Natural killer cell (primary cell): ENCODE measurements around the gene ADAP2. TPM values are rescaled to one million over a fixed set of nuclear protein-coding genes. Genes with fewer than 3 reads are reported as not detected.

Experiments
- ATAC-seq, 3 donors: fragments of 150-1000 bp in 2 of 3; fragments of 200-7000 bp in 1 of 3; cut with Tn5 transposase; 1 replicate in 1 of 3; 2 replicates in 2 of 3; pipeline ENCODE4 v1.10.0; 2021; ENCODE audit warnings: mild to moderate bottlenecking in 2 of 3, moderate library complexity in 2 of 3
- DNase-seq, 2 donors: peaks; one replicate each; pipeline versions ENCODE4 v3.0.0 to v3.0.0-alpha.2; 2013 to 2021; ENCODE audit warnings: mixed read lengths in 1 of 2
- H3K27ac ChIP-seq: one replicate; pipeline ENCODE4 v1.5.1; 2013; ENCODE audit warnings: mild to moderate bottlenecking, low read length
- H3K27me3 ChIP-seq: one replicate; pipeline ENCODE4 v1.6.1; 2013; ENCODE audit warnings: low read length; ENCODE audit not compliant: control insufficient read depth, insufficient read depth
- H3K36me3 ChIP-seq: one replicate; pipeline ENCODE4 v1.6.1; 2013; ENCODE audit warnings: low read length; ENCODE audit not compliant: control insufficient read depth, insufficient read depth
- H3K4me1 ChIP-seq: one replicate; pipeline ENCODE4 v1.6.1; 2013; ENCODE audit warnings: low read length; ENCODE audit not compliant: control insufficient read depth, insufficient read depth
- H3K4me3 ChIP-seq: one replicate; pipeline ENCODE4 v1.5.1; 2013; ENCODE audit warnings: low read length
- H3K9me3 ChIP-seq: one replicate; pipeline ENCODE4 v1.6.1; 2013; ENCODE audit warnings: low read length; ENCODE audit not compliant: control insufficient read depth, insufficient read depth
- H3K27ac Mint-ChIP-seq, 2 donors: one replicate each; pipeline ENCODE4 v1.8.0; 2022; ENCODE audit warnings: mild to moderate bottlenecking in 2 of 2, mixed read lengths in 2 of 2, moderate library complexity in 1 of 2
- H3K27me3 Mint-ChIP-seq, 2 donors: one replicate each; pipeline ENCODE4 v1.8.0; 2022; ENCODE audit warnings: low read depth in 2 of 2, mixed read lengths in 2 of 2
- H3K36me3 Mint-ChIP-seq: one replicate; pipeline ENCODE4 v1.8.0; 2022; ENCODE audit warnings: mixed read lengths
- H3K4me1 Mint-ChIP-seq, 2 donors: one replicate each; pipeline ENCODE4 v1.8.0; 2022; ENCODE audit warnings: mixed read lengths in 2 of 2
- H3K4me3 Mint-ChIP-seq: one replicate; pipeline ENCODE4 v1.8.0; 2022; ENCODE audit warnings: mild to moderate bottlenecking, moderate library complexity, mixed read lengths
- H3K9me3 Mint-ChIP-seq, 2 donors: one replicate each; pipeline ENCODE4 v1.8.0; 2022; ENCODE audit warnings: mixed read lengths in 2 of 2
- CTCF ChIP-seq: fragments of 200-600 bp; IDR thresholded peaks from one replicate; pipeline ENCODE4 v1.8.0; 2022; ENCODE audit warnings: antibody characterized with exemption
- WGBS: methylation state at CpG from one replicate; pipeline ENCODE4 v1.1.7; 2013; ENCODE audit warnings: missing lambda C conversion rate; ENCODE audit not compliant: insufficient coverage; 5-methylcytosine and 5-hydroxymethylcytosine counted together
- intact Hi-C: fragments of 100-400 bp; cut with micrococcal nuclease; formaldehyde crosslinking; loops from one replicate; pipeline ENCODE4 v1.14.2; 2022
- total RNA-seq, 4 donors: library from RNA; stranded (reverse); fragments of 120-200 nt in 1 of 4; gene quantifications; one replicate each; pipeline versions ENCODE4 v1.2.3 to v1.2.4, GENCODE V29; 2013 to 2022

Gene ADAP2
- total RNA-seq, 3 donors from 2014 or later (not counting 1 experiment from before 2014, with no cell fraction given): 2.6 to 6.6 (median 2.9) TPM

- H3K27ac ChIP-seq: no peak overlapping the region
- TF ChIP-seq CTCF: no peak
- no peak for DNase-seq
- WGBS: 90% methylated on average over 1 of the region's 4 CpGs
- Mint-ChIP-seq H3K4me3 (no peak overlapping the region), H3K4me1 (no peaks in the 10 kb centered on the region), H3K27ac (no peak overlapping the region), H3K9me3 (no peaks in the 10 kb centered on the region), H3K36me3 (no peaks in the 10 kb centered on the region), H3K27me3 (peaks cover 0 to 3% of the 10 kb centered on the region in 2 donors)
- no peak for ATAC-seq
- H3K36me3 ChIP-seq: no peaks in the 10 kb centered on the region
- H3K4me1 ChIP-seq: no peaks in the 10 kb centered on the region
- no peaks in the 10 kb centered on the region for H3K27me3 ChIP-seq
- no peak overlapping the region for H3K4me3 ChIP-seq
- intact Hi-C loops: no loop called here
- H3K9me3 ChIP-seq: no peaks in the 10 kb centered on the region
Measured at GRCh38 chr17:30942308-30943079, 20.7 kb downstream of the ADAP2 start.

- H3K4me1 Mint-ChIP-seq: no peaks in the 10 kb centered on the region
- Histone ChIP-seq H3K4me3 (no peak overlapping the region), H3K27me3 (no peaks in the 10 kb centered on the region), H3K36me3 (no peaks in the 10 kb centered on the region), H3K27ac (no peak overlapping the region), H3K9me3 (no peaks in the 10 kb centered on the region), H3K4me1 (peaks cover 13% of the 10 kb centered on the region)
- no peak overlapping the region for H3K4me3 Mint-ChIP-seq
- ATAC-seq: no peak
- intact Hi-C loops: no loop called here
- no peak overlapping the region for H3K27ac Mint-ChIP-seq
- DNase-seq: no peak
- 97% methylated on average over 4 of the region's 5 CpGs for WGBS
- H3K9me3 Mint-ChIP-seq: no peaks in the 10 kb centered on the region
- no peaks in the 10 kb centered on the region for H3K27me3 Mint-ChIP-seq
- H3K36me3 Mint-ChIP-seq: no peaks in the 10 kb centered on the region
- TF ChIP-seq CTCF: no peak
Measured at GRCh38 chr17:30947796-30948195, 26.1 kb downstream of the ADAP2 start.

DNA sequence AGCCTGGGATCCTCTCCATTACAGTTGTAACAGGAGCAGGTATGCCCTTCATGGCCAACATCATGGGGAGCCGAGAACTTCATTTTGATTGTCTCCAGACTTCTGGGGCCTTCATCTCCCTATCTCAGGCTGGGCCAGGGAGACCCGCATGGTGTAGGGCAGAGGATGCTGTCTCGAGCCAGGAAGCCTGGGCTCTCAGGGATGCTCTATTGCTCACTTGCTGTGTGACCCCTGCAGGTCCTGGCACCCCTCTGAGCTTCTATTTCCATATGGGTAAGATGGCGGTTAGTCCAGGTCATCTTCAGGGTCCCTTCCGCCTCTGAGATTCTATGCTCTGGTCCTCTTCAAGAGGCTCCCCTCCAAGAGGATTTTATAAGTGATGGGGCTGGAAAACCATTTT is 28.4 kb downstream of the ADAP2 start:
- Histone ChIP-seq H3K27me3 (no peaks in the 10 kb centered on the region), H3K36me3 (no peaks in the 10 kb centered on the region), H3K27ac (no peak overlapping the region), H3K4me1 (peaks cover 17% of the 10 kb centered on the region), H3K9me3 (no peaks in the 10 kb centered on the region), H3K4me3 (no peak overlapping the region)
- H3K9me3 Mint-ChIP-seq: no peaks in the 10 kb centered on the region
- ATAC-seq (no peak), DNase-seq (no peak)
- intact Hi-C loops: no loop called here
- TF ChIP-seq CTCF: no peak
- H3K27ac Mint-ChIP-seq: no peak overlapping the region
- no peak overlapping the region for H3K4me3 Mint-ChIP-seq
- H3K4me1 Mint-ChIP-seq: no peaks in the 10 kb centered on the region
- 100% methylated on average over 5 of the region's 5 CpGs for WGBS
- H3K27me3 Mint-ChIP-seq: no peaks in the 10 kb centered on the region
- no peaks in the 10 kb centered on the region for H3K36me3 Mint-ChIP-seq
